ENCODE data around the gene IDUA. TPM values are rescaled to one million over a fixed set of nuclear protein-coding genes. Genes with fewer than 3 reads are reported as not detected.

The IDUA gene
- total and polyA plus RNA-seq, 4 donors, result 3.0 to 4.5 (median 3.8) TPM

DNA sequence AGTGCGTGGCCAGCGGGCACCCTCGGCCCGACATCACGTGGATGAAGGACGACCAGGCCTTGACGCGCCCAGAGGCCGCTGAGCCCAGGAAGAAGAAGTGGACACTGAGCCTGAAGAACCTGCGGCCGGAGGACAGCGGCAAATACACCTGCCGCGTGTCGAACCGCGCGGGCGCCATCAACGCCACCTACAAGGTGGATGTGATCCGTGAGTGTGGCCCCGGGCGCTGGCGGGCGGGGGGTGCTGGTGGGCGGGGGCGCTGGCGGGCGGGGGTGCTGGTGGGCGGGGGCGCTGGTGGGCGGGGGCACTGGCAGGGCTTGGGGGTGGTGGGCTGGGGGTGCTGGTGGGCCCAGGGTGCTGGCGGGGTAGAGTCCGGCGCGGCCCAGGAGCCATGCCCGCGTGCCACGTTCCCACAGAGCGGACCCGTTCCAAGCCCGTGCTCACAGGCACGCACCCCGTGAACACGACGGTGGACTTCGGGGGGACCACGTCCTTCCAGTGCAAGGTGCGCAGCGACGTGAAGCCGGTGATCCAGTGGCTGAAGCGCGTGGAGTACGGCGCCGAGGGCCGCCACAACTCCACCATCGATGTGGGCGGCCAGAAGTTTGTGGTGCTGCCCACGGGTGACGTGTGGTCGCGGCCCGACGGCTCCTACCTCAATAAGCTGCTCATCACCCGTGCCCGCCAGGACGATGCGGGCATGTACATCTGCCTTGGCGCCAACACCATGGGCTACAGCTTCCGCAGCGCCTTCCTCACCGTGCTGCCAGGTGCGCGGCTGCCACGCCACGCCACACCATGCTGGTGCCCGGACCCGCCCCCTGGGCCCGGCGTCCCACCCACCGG lies 37.3 kb downstream of the IDUA start (continued):
- no peak for TF ChIP-seq NR2F2 (IDR thresholded peaks at IDR 0.05)
- TF ChIP-seq, protein P1, sequence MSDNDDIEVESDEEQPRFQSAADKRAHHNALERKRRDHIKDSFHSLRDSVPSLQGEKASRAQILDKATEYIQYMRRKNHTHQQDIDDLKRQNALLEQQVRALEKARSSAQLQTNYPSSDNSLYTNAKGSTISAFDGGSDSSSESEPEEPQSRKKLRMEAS (IDR thresholded peaks at IDR 0.05), result no peak

GRCh38 chr4:1024882-1025545 lies 38.2 kb downstream of the IDUA start:
- H3K27ac ChIP-seq (ENCODE audit: low read depth in 1 of 2, low read length in 2 of 2), result no peak overlapping the region
- no peak for DNase-seq (ENCODE audit: low spot score)
- peaks cover 0 to 8% (median 0%) of the 10 kb centered on the region in 4 donors for H3K4me1 ChIP-seq (ENCODE audit: control insufficient read depth in 4 of 4, insufficient read depth in 4 of 4, low read length in 3 of 4)
- TF ChIP-seq HNF4A (conservative IDR thresholded peaks at IDR 0.05) (no peak), RXRA (IDR thresholded peaks at IDR 0.05) (no peak), FOXA1 (IDR thresholded peaks at IDR 0.05) (no peak), NR2F2 (IDR thresholded peaks at IDR 0.05) (no peak), REST (IDR thresholded peaks at IDR 0.05) (no peak), SP1 (IDR thresholded peaks at IDR 0.05) (no peak), FOXA2 (IDR thresholded peaks at IDR 0.05) (no peak), JUND (IDR thresholded peaks at IDR 0.05) (no peak), ZBTB33 (IDR thresholded peaks at IDR 0.05) (no peak), GABPA (IDR thresholded peaks at IDR 0.05 in 1 of 2, conservative IDR thresholded peaks at IDR 0.05 in 1 of 2) (no peak), TAF1 (conservative IDR thresholded peaks at IDR 0.05) (no peak), HNF4G (IDR thresholded peaks at IDR 0.05) (no peak), YY1 (IDR thresholded peaks at IDR 0.05) (no peak)
- TF ChIP-seq, protein P2, sequence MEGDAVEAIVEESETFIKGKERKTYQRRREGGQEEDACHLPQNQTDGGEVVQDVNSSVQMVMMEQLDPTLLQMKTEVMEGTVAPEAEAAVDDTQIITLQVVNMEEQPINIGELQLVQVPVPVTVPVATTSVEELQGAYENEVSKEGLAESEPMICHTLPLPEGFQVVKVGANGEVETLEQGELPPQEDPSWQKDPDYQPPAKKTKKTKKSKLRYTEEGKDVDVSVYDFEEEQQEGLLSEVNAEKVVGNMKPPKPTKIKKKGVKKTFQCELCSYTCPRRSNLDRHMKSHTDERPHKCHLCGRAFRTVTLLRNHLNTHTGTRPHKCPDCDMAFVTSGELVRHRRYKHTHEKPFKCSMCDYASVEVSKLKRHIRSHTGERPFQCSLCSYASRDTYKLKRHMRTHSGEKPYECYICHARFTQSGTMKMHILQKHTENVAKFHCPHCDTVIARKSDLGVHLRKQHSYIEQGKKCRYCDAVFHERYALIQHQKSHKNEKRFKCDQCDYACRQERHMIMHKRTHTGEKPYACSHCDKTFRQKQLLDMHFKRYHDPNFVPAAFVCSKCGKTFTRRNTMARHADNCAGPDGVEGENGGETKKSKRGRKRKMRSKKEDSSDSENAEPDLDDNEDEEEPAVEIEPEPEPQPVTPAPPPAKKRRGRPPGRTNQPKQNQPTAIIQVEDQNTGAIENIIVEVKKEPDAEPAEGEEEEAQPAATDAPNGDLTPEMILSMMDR (IDR thresholded peaks at IDR 0.05; ENCODE audit: low read depth, low read length, missing input control), result no peak
- TF ChIP-seq, protein P1 (IDR thresholded peaks at IDR 0.05), result no peak
- peaks cover 0 to 17% (median 10%) of the 10 kb centered on the region in 4 donors for H3K36me3 ChIP-seq (ENCODE audit: control insufficient read depth in 4 of 4, insufficient read depth in 3 of 4, low read depth in 1 of 4, low read length in 3 of 4)
- no peak overlapping the region for H3K4me3 ChIP-seq (ENCODE audit: low read depth in 1 of 3, low read length in 3 of 3)
- WGBS, result 91% methylated on average over 32 of the region's 32 CpGs
- no peaks in the 10 kb centered on the region for H3K9me3 ChIP-seq (ENCODE audit: control insufficient read depth in 4 of 4, low read length in 3 of 4)
- no peak overlapping the region for H3K9ac ChIP-seq (ENCODE audit: low read depth in 1 of 2, low read length in 2 of 2)
- H3K27me3 ChIP-seq (ENCODE audit: control insufficient read depth in 4 of 4, insufficient read depth in 4 of 4, low read length in 3 of 4), result no peaks in the 10 kb centered on the region

Data from liver (tissue), 9 donors.